ENCODE data around the gene ZNF124. TPM values are rescaled to one million over a fixed set of nuclear protein-coding genes. Genes with fewer than 3 reads are reported as not detected.

The ZNF124 gene
- total and polyA plus RNA-seq, 2 of the 8 experiments (the other 6 are each of a cell fraction or from before 2014, with no cell fraction given): 4.6 to 39.9 TPM

- no peak for FAIRE-seq
- no peak overlapping the region for H3K4me2 ChIP-seq (ENCODE audit: insufficient read depth in 1 of 2, low read depth in 2 of 2, low read length in 2 of 2)
- TF ChIP-seq SP1 (IDR thresholded peaks at IDR 0.05; ENCODE audit: low read depth, low read length): no peak
- TF ChIP-seq POLR2AphosphoS5 (IDR thresholded peaks at IDR 0.05; ENCODE audit: low read depth, low read length): no peak
- no peak for TF ChIP-seq BCL11A (IDR thresholded peaks at IDR 0.05; ENCODE audit: low read depth in 2 of 2, low read length in 2 of 2)
- TF ChIP-seq SUZ12 (IDR thresholded peaks at IDR 0.05; ENCODE audit: low read length): no peak
- no peak for TF ChIP-seq TCF12 (IDR thresholded peaks at IDR 0.05; ENCODE audit: low read depth, low read length)
- no peak for TF ChIP-seq SAP30 (IDR thresholded peaks at IDR 0.05; ENCODE audit: insufficient read depth, insufficient replicate concordance, low read length)
- TF ChIP-seq CHD2 (IDR thresholded peaks at IDR 0.05; ENCODE audit: low read length): no peak
- no peak for TF ChIP-seq GTF2F1 (IDR thresholded peaks at IDR 0.05; ENCODE audit: borderline replicate concordance, low read depth, low read length)
- TF ChIP-seq CEBPB (IDR thresholded peaks at IDR 0.05; ENCODE audit: low read depth, low read length): no peak
- TF ChIP-seq CBX5 (IDR thresholded peaks at IDR 0.05; ENCODE audit: low read depth, low read length): no peak
Observed at GRCh38 chr1:247212012-247212411, 40.2 kb upstream of the ZNF124 start.

More at GRCh38 chr1:247212012-247212411, 40.2 kb upstream of the ZNF124 start:
- Histone ChIP-seq H4K5ac (ENCODE audit: insufficient read length, low read depth, low read length) (no peak overlapping the region), H3K9ac (replicated peaks in 1 of 4; ENCODE audit: extremely low read depth in 1 of 4, low read depth in 3 of 4, low read length in 3 of 4) (no peak overlapping the region), H4K20me1 (replicated peaks in 1 of 2; ENCODE audit: control insufficient read depth in 1 of 2, insufficient read depth in 2 of 2, low read length in 2 of 2) (peaks cover 0 to 2% of the 10 kb centered on the region in 2 experiments), H3K9me3 (ENCODE audit: insufficient read depth in 2 of 2, low read depth in 1 of 2, low read length in 1 of 2) (no peaks in the 10 kb centered on the region), H3K23me2 (ENCODE audit: low read depth, low read length) (no peaks in the 10 kb centered on the region), H2AFZ (ENCODE audit: low read length) (no peak overlapping the region), H2BK15ac (ENCODE audit: low read length) (no peak overlapping the region), H2BK12ac (ENCODE audit: low read depth, low read length) (no peak overlapping the region), H4K91ac (replicated peaks; ENCODE audit: insufficient read length, low read length) (no peak overlapping the region), H3K4me1 (replicated peaks in 1 of 4; ENCODE audit: control insufficient read depth in 3 of 4, insufficient read depth in 4 of 4, low read length in 3 of 4) (peaks cover 2 to 6% (median 4%) of the 10 kb centered on the region in 4 experiments; a peak in 4 of 7 replicates), H2AK5ac (ENCODE audit: low read depth, low read length) (no peak overlapping the region), H4K8ac (ENCODE audit: extremely low read depth, insufficient read depth, low read length) (no peak overlapping the region), H3K4me3 (ENCODE audit: extremely low read depth in 1 of 4, insufficient read depth in 2 of 4, low read depth in 3 of 4, low read length in 4 of 4) (no peak overlapping the region), H3K79me2 (ENCODE audit: control insufficient read depth in 1 of 2, insufficient read depth in 2 of 2, low read length in 2 of 2) (peaks cover 3 to 32% of the 10 kb centered on the region in 2 experiments; a peak in 3 of 4 replicates), H3K18ac (ENCODE audit: extremely low read depth, low read length) (no peak overlapping the region), H3K23ac (ENCODE audit: insufficient read length) (no peak overlapping the region), H3K27me3 (replicated peaks in 1 of 4; ENCODE audit: control insufficient read depth in 3 of 4, extremely low read depth in 1 of 4, insufficient read depth in 3 of 4, low read length in 3 of 4) (no peaks in the 10 kb centered on the region), H3K36me3 (ENCODE audit: control insufficient read depth in 2 of 4, insufficient read depth in 4 of 4, low read length in 3 of 4) (no peaks in the 10 kb centered on the region), H3K4ac (replicated peaks; ENCODE audit: insufficient read length, low read depth, low read length) (no peak overlapping the region), H3K14ac (ENCODE audit: insufficient read length) (no peak overlapping the region), H2BK20ac (ENCODE audit: low read length) (no peak overlapping the region), H2BK5ac (ENCODE audit: low read depth, low read length) (no peak overlapping the region), H2BK120ac (replicated peaks; ENCODE audit: low read depth, low read length) (no peak overlapping the region), H3K27ac (ENCODE audit: low read depth, low read length) (no peak overlapping the region), H3K56ac (replicated peaks; ENCODE audit: insufficient read length, low read depth, low read length) (no peak overlapping the region), H3K79me1 (ENCODE audit: low read depth, low read length) (peaks cover 3% of the 10 kb centered on the region)
- CTCF ChIA-PET (ENCODE audit: partially characterized antibody): interaction anchor here (2.0 to 2.1 kb wide), 2 partner anchors 29 to 93 kb away, joined by 4 to 5 read pairs; no protein-coding TSS in a partner anchor
- no peak for DNase-seq (ENCODE audit: low read depth in 1 of 2, low spot score in 2 of 2)
- POLR2A ChIA-PET (ENCODE audit: partially characterized antibody): no interaction called here
- 84% methylated on average over 5 of the region's 5 CpGs; no CpG with 5 or more reads in 1 of the 2 experiments for WGBS, 2 experiments (ENCODE audit: extremely low coverage in 1 of 2, insufficient coverage in 1 of 2, insufficient read length in 1 of 2, insufficient replicate concordance in 2 of 2, low coverage in 1 of 2, low lambda C conversion rate in 2 of 2, missing lambda C conversion rate in 1 of 2)
